Measurements from ENCODE around the gene RNF225.
"Not testable (repeated sequence)": the region's sequence is repeated elsewhere in the genome, so short reads cannot be mapped to it uniquely, and the experiment has no call there.

The RNF225 gene

DNA sequence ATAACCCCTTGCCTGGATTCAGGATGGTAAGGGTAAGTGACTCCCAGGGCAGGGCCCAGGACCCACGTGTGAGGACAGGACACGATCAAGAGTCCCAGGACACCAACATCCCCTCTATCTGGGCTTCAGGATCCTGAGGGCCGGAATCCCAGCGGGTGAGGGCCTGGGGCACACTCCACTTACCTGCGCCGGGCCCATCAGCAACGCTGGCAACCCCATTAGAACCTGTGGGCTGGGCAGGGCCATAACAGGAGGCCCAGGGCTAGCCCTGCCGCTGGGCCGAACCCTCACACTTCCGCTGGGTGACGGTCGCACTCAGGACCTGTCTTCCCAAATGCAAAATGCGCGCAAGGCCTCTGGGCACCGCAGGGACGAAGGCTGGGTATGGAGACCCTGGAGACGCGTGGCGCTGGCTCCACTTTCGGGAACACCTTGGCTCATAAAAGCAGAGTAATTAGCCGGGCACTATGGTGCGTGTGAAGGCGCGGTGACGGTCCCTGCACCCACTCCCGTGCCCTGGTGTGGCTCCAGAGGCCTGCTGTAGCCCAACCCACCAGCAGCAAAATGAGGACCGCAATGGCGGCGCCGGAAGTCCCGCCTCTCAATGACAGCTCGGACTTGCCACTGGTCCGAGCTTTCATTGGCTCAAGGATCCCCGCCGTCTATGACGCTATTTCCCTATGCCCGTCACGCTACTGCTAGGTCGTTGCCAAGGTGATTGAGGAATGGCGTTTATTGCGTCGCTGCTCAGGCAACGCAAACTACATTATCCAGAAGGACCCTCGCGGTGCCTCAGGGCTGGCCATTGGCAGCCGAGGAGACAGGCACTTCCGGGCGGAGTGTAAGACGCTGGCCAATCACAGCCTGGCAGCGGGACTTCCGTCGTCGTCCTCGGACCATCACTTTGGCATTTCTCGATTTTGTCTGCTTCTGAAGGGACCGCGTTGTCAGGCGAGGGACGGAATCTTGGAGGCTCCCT, 44.4 kb downstream of the RNF225 start, which contains the start of gene ZNF132:
TSS of gene ZNF132 (minus strand) at position 578 of the 979 bp plus-strand sequence. CDS start at position 246, 332 bp downstream.
- Histone ChIP-seq H3K4me2 (ENCODE audit: low read length) (peak within 1 kb of the TSS; percentile 92), H2AFZ (peak within 1 kb of the TSS; percentile 89), H3K9ac (no peak within 1 kb of the TSS), H3K4me1 (peaks cover 7% of the 10 kb centered on the region), H3K36me3 (ENCODE audit: control insufficient read depth, insufficient read depth, low read length) (peaks cover 10% of the 10 kb centered on the region), H3K27me3 (ENCODE audit: control insufficient read depth, insufficient read depth, low read length) (no peaks in the 10 kb centered on the region), H3K4me3 (ENCODE audit: low read depth, low read length) (peak within 1 kb of the TSS; percentile 88), H3K9me3 (ENCODE audit: control insufficient read depth, low read length) (peaks cover 3% of the 10 kb centered on the region), H3K27ac (peak within 1 kb of the TSS; percentile 81), H3K79me2 (peaks cover 14% of the 10 kb centered on the region)
- TF ChIP-seq, protein P1, sequence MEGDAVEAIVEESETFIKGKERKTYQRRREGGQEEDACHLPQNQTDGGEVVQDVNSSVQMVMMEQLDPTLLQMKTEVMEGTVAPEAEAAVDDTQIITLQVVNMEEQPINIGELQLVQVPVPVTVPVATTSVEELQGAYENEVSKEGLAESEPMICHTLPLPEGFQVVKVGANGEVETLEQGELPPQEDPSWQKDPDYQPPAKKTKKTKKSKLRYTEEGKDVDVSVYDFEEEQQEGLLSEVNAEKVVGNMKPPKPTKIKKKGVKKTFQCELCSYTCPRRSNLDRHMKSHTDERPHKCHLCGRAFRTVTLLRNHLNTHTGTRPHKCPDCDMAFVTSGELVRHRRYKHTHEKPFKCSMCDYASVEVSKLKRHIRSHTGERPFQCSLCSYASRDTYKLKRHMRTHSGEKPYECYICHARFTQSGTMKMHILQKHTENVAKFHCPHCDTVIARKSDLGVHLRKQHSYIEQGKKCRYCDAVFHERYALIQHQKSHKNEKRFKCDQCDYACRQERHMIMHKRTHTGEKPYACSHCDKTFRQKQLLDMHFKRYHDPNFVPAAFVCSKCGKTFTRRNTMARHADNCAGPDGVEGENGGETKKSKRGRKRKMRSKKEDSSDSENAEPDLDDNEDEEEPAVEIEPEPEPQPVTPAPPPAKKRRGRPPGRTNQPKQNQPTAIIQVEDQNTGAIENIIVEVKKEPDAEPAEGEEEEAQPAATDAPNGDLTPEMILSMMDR (IDR thresholded peaks at IDR 0.05) = no peak

- peak overlapping the region; percentile 89 for H2AFZ ChIP-seq
- peaks cover 3% of the 10 kb centered on the region for H3K9me3 ChIP-seq (ENCODE audit: control insufficient read depth, low read length)
- peaks cover 7% of the 10 kb centered on the region for H3K4me1 ChIP-seq
- H3K79me2 ChIP-seq = peaks cover 14% of the 10 kb centered on the region
- H3K27me3 ChIP-seq (ENCODE audit: control insufficient read depth, insufficient read depth, low read length) = no peaks in the 10 kb centered on the region
- peak overlapping the region; percentile 81 for H3K27ac ChIP-seq
- peaks cover 9% of the 10 kb centered on the region for H3K36me3 ChIP-seq (ENCODE audit: control insufficient read depth, insufficient read depth, low read length)
- H3K9ac ChIP-seq = no peak overlapping the region
- H3K4me2 ChIP-seq (ENCODE audit: low read length) = peak overlapping the region; percentile 92
- TF ChIP-seq, protein P1 (IDR thresholded peaks at IDR 0.05) = no peak
- peak overlapping the region; percentile 88 for H3K4me3 ChIP-seq (ENCODE audit: low read depth, low read length)
These were observed 45.1 kb downstream of the RNF225 start for GRCh38 chr19:58440556-58440955.

DNA sequence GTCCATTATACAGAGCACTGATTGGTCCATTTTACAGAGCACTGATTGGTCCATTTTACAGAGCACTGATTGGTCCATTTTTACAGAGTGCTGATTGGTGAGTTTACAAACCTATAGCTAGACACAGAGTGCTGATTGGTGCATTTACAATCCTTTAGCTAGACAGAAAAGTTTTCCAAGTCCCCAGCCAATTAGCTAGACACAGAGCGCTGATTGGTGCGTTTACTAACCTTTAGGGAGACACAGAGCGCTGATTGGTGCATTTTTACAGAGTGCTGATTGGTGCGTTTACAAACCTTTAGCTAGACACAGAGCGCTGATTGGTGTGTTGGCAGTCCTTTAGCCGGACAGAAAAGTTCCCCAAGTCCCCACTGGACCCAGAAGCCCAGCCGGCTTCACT, 47.5 kb downstream of the RNF225 start:
- H3K27me3 ChIP-seq (ENCODE audit: control insufficient read depth, insufficient read depth, low read length); H2AFZ ChIP-seq; H3K27ac ChIP-seq; H3K4me2 ChIP-seq (ENCODE audit: low read length); H3K9ac ChIP-seq; H3K4me3 ChIP-seq (ENCODE audit: low read depth, low read length); H3K9me3 ChIP-seq (ENCODE audit: control insufficient read depth, low read length); H3K4me1 ChIP-seq; H3K36me3 ChIP-seq (ENCODE audit: control insufficient read depth, insufficient read depth, low read length): not testable (repeated sequence)
- peaks cover 14% of the 10 kb centered on the region for H3K79me2 ChIP-seq

Measured in parathyroid adenoma (tissue), 2 donors.